ENCODE results near the gene CTXND2.
"Not testable (repeated sequence)": the region's sequence is repeated elsewhere in the genome, so short reads cannot be mapped to it uniquely, and the experiment has no call there.

Gene CTXND2

DNA sequence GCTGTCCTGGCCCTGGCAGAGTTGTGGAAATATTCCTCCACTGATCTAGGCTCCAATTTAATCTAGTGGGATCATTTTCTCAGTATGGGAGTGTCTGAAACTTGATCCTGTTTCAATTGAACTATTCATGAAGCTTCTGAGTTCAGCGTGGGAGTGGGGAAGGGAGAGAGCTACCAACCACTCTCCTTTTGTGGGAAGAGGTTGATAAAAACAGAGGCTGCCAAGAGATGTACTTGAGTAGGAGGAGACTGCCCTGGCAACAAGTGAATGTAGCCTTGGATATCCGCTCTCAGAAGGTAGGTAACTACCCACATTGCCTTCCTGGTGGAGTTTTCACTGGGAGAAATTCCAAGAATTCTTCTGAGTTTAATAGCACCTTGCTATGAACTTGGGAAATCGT is at the start of gene CTXND2:
Gene CTXND2, plus strand, starts transcription at position 119 of the 400 bp plus-strand sequence. CDS start 25,179 bp downstream, outside the sequence.
- DNase-seq (ENCODE audit: extremely low read depth, low read depth) = no peak
- TF ChIP-seq CTCF (IDR thresholded peaks at IDR 0.05; ENCODE audit: low read depth, low read length) = no peak

- DNase-seq (ENCODE audit: extremely low read depth, low read depth) = not testable (repeated sequence)
Observed at GRCh38 chr1:150840850-150841249, 46.1 kb upstream of the CTXND2 start.

DNA sequence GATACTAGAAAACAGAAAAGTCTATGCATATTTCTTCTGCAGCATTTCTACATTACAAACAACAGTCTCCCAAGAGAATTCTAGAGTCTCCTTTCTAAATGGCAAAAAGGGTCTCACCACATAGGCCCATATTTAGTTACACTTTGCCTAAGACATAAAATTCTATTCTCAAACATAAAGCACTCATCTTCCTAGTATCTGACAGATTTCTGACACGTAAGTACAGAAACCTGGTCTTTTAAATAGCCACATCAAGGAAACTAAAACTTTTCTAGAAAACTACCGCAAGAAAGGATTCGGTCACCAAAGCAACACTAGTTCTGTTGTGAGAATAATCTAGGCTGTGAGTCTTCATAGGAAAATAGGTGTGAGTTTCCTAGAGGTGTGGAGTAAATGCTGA is 45.3 kb upstream of the CTXND2 start:
- no peak for DNase-seq (ENCODE audit: extremely low read depth, low read depth)
- TF ChIP-seq CTCF (IDR thresholded peaks at IDR 0.05; ENCODE audit: low read depth, low read length) = no peak

DNA sequence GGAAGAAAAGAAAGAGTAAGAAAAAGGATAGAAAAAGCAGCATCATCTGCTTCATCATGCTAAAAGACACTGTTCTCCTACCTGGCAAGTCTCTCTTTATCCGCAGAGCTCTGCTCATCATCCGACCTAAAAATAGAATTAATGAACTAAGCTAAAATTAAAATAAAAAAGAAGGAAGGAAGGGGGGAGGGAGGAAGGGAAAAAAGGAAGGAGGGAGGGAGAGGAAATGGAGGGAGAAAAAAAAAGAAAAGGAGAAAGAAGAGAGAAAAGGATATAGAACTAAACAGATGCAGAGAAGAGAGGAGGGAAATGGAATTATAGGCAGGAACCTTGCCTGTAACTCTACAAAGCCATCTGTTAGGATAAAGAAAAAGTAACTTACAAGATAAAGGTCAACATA is 44.6 kb upstream of the CTXND2 start:
- no peak for DNase-seq (ENCODE audit: extremely low read depth, low read depth)

DNA sequence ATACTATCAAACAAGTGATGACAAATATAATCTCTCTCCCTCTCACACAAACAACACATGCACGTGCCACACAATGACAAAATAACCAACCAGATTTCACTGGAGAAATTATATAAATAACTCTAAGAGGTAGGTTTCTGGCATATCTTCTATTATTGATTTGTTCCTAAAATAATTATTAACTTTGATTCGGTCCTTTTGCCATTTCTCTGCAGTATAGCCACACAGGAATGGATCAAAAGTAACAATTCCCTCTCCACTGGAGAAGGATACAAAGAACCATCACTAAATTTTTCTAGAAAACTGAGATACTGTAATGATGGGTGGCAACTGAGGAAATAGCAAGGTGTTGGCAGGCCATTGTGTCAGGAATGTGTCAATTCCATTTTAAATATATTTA is 44.0 kb upstream of the CTXND2 start:
- TF ChIP-seq CTCF (IDR thresholded peaks at IDR 0.05; ENCODE audit: low read depth, low read length) = no peak
- no peak for DNase-seq (ENCODE audit: extremely low read depth, low read depth)

More for the DNA sequence above, 44.6 kb upstream of the CTXND2 start:
- no peak for TF ChIP-seq CTCF (IDR thresholded peaks at IDR 0.05; ENCODE audit: low read depth, low read length)

GRCh38 chr1:150843474-150843873 is 43.5 kb upstream of the CTXND2 start:
- no peak for TF ChIP-seq CTCF (IDR thresholded peaks at IDR 0.05; ENCODE audit: low read depth, low read length)
- no peak for DNase-seq (ENCODE audit: extremely low read depth, low read depth)

DNA sequence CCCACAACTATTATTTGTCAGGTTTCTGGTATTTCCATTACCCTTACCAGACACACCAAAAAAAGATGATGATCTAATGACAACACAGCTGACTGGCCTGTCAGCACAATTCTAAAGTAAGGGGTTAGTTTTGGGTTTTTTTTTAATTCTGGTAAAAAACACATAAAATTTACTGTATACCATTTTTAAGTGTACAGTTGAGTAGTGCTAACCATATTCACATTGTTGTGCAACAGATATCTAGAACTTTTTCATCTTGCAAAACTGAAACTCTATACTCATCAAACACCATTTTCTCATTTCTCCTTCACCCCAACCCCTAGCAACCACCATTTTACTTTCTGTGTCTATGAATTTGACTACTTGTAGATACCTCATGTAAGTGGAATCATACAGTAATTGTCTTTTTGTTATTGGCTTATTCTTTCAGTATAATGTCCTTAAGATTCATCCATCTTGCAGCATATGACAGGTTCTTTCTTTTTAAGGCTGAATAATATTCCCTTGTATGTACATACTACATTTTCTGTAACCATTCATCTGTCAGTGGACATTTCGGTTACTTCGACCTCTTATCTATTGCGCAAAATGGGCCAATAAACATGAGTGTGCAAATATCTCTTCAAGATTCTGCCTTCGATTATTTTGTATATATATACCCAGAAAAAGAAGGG is 40.3 kb upstream of the CTXND2 start:
- no peak for DNase-seq (ENCODE audit: extremely low read depth, low read depth)
- no peak for TF ChIP-seq CTCF (IDR thresholded peaks at IDR 0.05; ENCODE audit: low read depth, low read length)

DNA sequence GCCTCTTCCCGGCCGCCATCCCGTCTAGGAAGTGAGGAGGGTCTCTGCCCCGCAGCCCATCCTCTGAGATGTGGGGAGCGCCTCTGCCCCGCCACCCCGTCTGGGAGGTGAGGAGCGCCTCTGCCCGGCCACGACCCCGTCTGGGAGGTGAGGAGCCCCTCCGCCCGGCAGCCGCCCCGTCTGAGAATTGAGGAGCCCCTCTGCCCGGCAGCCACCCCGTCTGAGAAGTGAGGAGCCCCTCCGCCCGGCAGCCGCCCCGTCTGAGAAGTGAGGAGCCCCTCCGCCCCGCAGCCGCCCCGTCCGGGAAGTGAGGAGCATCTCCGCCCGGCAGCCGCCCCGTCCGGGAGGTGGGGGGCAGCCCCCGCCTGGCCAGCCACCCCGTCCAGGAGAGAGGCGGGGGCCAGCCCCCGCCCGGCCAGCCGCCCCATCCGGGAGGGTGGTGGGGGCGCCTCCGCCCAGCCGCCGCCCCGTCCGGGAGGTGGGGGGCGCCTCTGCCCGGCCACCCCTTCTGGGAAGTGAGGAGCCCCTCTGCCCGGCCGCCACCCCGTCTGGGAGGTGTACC is 36.1 kb upstream of the CTXND2 start:
- not testable (repeated sequence) for DNase-seq (ENCODE audit: extremely low read depth, low read depth)

DNA sequence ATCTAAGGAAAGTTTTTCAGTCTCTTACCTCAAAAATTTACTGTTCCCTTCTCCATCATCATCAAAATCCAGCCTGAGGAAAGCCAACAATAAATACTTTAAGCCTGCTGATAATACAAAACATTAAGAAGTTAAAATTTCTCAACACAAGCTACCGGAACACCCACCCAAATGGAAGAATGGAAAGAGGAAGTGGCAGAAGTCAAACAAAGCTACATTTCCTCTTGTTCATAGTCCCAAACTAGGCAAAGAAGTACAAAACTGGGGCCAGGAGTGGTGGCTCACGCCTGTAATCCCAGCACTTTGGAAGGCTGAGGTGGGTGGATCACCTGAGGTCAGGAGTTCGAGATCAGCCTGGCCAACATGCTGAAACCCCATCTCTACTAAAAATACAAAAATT is 34.2 kb upstream of the CTXND2 start:
- DNase-seq (ENCODE audit: extremely low read depth, low read depth) = not testable (repeated sequence)

Data from AG09319 (cell line).